Activated naive CD4-positive, alpha-beta T cell treated with anti-CD3 and anti-CD28 coated beads, Interleukin-2, amount 50 U/mL, for 24 hours (primary cell): ENCODE results near the gene CNTNAP2.
A peak's percentile ranks its signal among the peaks of the same experiment; 100 is the strongest.
"Not testable (repeated sequence)": the region's sequence is repeated elsewhere in the genome, so short reads cannot be mapped to it uniquely, and the experiment has no call there.

Source experiments
- H3K27ac Mint-ChIP-seq: one replicate; pipeline ENCODE4 v1.8.0; 2021; ENCODE audit warnings: mild to moderate bottlenecking, mixed read lengths
- H3K27me3 Mint-ChIP-seq: one replicate; pipeline ENCODE4 v1.8.0; 2021; ENCODE audit warnings: mixed read lengths
- H3K36me3 Mint-ChIP-seq: one replicate; pipeline ENCODE4 v1.8.0; 2021; ENCODE audit warnings: mixed read lengths
- H3K4me1 Mint-ChIP-seq: one replicate; pipeline ENCODE4 v1.8.0; 2021; ENCODE audit warnings: mixed read lengths
- H3K4me3 Mint-ChIP-seq: one replicate; pipeline ENCODE4 v1.8.0; 2021; ENCODE audit warnings: mild to moderate bottlenecking, mixed read lengths
- H3K9me3 Mint-ChIP-seq: one replicate; pipeline ENCODE4 v1.8.0; 2021; ENCODE audit warnings: mixed read lengths

Gene CNTNAP2

DNA sequence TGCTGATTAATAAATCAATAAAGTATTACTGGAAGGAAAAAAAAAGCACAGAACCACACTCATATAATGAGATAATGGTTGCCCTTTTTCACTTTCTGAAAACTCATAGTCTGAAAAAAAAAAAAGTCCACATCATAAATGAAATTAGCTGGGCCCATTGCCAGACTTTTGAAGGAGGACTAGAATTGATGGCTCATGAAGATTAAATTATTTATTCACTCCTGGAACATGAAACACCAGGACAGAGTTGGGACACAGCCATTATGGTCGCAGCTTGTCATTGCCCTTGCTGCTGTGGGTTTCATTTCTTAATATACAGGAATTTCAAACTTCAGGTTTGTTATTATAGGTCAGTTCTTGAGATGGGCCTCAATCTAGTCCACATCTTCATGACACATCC lies 91.9 kb downstream of the CNTNAP2 start:
- Mint-ChIP-seq H3K27me3 (no peaks in the 10 kb centered on the region), H3K36me3 (no peaks in the 10 kb centered on the region), H3K4me3 (no peak overlapping the region), H3K4me1 (no peaks in the 10 kb centered on the region), H3K27ac (no peak overlapping the region), H3K9me3 (no peaks in the 10 kb centered on the region)

- Mint-ChIP-seq H3K9me3 (no peaks in the 10 kb centered on the region), H3K27me3 (no peaks in the 10 kb centered on the region), H3K36me3 (no peaks in the 10 kb centered on the region), H3K4me3 (no peak overlapping the region), H3K27ac (no peak overlapping the region), H3K4me1 (no peaks in the 10 kb centered on the region)
These were observed 98.2 kb downstream of the CNTNAP2 start for GRCh38 chr7:146214842-146215241.

- Mint-ChIP-seq H3K27ac (no peak overlapping the region), H3K4me1 (no peaks in the 10 kb centered on the region), H3K27me3 (no peaks in the 10 kb centered on the region), H3K9me3 (no peaks in the 10 kb centered on the region), H3K36me3 (no peaks in the 10 kb centered on the region), H3K4me3 (no peak overlapping the region)
These were observed 99.9 kb downstream of the CNTNAP2 start for GRCh38 chr7:146216396-146217041.

- H3K36me3 Mint-ChIP-seq = no peaks in the 10 kb centered on the region
- H3K27ac Mint-ChIP-seq = no peak overlapping the region
- no peaks in the 10 kb centered on the region for H3K27me3 Mint-ChIP-seq
- H3K4me1 Mint-ChIP-seq = no peaks in the 10 kb centered on the region
- H3K9me3 Mint-ChIP-seq = no peaks in the 10 kb centered on the region
- no peak overlapping the region for H3K4me3 Mint-ChIP-seq
These were observed 107.2 kb downstream of the CNTNAP2 start for GRCh38 chr7:146223851-146224250.

DNA sequence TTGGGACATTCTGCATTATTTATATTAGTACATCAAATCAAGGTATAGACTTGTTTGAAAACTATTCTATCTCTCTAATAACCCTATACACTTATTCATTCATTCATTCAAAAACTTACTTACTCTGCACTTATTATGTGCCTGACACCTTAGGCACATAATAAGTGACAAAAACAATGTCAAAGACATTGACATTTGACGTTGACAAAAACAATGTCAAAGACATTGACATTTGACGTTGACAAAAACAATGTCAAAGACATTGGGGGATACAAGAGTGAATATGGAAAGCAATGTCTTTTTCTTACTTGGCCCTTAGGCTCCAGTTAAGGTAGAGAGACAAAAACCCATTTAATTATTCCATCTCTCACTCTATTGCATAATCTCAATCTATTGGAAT lies 116.0 kb downstream of the CNTNAP2 start:
- no peaks in the 10 kb centered on the region for H3K27me3 Mint-ChIP-seq
- no peaks in the 10 kb centered on the region for H3K9me3 Mint-ChIP-seq
- H3K27ac Mint-ChIP-seq = no peak overlapping the region
- no peak overlapping the region for H3K4me3 Mint-ChIP-seq
- no peaks in the 10 kb centered on the region for H3K36me3 Mint-ChIP-seq
- H3K4me1 Mint-ChIP-seq = no peaks in the 10 kb centered on the region

- H3K9me3 Mint-ChIP-seq = no peaks in the 10 kb centered on the region
- H3K27ac Mint-ChIP-seq = no peak overlapping the region
These were observed 118.6 kb downstream of the CNTNAP2 start for GRCh38 chr7:146235195-146235594.

DNA sequence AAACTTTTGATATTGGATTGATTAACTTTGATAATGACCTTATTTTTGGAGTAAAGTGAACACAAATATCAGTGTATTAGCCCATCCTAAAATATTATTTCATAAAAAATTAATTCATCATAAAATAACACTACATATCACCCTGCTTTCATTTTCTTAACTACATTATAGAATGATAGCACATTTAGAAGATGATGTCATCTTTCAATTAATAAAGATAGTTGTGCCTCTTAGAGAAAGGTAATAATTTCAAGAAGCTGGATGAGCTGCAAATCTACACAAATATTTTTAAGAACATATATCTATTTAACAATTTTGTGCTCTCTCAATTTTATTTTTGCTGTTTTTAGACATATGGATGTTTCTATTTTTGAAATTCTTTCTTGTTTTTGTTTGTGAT lies 126.1 kb downstream of the CNTNAP2 start:
- H3K4me1 Mint-ChIP-seq = no peaks in the 10 kb centered on the region
- no peak overlapping the region for H3K4me3 Mint-ChIP-seq
- H3K27me3 Mint-ChIP-seq = no peaks in the 10 kb centered on the region
- H3K27ac Mint-ChIP-seq = peak overlapping the region; percentile 36
- no peaks in the 10 kb centered on the region for H3K36me3 Mint-ChIP-seq
- no peaks in the 10 kb centered on the region for H3K9me3 Mint-ChIP-seq

More at GRCh38 chr7:146235195-146235594, 118.6 kb downstream of the CNTNAP2 start:
- Mint-ChIP-seq H3K4me1 (no peaks in the 10 kb centered on the region), H3K27me3 (no peaks in the 10 kb centered on the region), H3K4me3 (no peak overlapping the region), H3K36me3 (no peaks in the 10 kb centered on the region)

DNA sequence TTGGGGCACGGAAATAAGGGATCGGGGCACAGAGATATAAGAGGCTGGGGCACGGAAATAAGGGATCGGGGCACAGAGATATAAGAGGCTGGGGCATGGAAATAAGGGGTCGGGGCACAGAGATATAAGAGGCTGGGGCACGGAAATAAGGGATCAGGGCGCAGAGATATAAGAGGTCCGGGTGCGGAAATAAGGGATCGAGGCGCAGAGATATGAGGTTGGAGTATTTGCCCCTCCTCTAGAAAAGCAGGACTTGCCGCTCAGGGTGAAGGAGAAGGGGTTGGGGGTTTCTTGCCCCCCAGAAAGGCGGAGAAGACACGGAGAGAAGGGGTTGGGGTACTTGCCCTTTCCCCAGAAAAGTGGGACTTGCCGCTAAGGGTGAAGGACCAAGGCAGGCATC lies 131.4 kb downstream of the CNTNAP2 start:
- not testable (repeated sequence) for H3K4me3 Mint-ChIP-seq, H3K36me3 Mint-ChIP-seq, H3K4me1 Mint-ChIP-seq, H3K27me3 Mint-ChIP-seq, H3K27ac Mint-ChIP-seq, H3K9me3 Mint-ChIP-seq

DNA sequence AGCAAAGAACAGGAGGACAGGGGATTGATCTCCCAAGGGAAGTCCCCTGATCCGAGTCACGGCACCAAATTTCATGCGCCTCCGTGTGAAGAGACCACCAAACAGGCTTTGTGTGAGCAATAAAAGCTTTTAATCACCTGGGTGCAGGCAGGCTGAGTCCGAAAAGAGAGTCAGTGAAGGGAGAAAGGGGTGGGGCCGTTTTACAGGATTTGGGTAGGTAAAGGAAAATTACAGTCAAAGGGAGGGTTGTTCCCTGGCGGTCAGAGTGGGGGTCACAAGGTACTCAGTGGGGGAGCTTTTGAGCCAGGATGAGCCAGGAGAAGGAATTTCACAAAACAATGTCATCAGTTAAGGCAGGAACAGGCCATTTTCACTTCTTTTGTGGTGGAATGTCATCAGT lies 132.1 kb downstream of the CNTNAP2 start:
- not testable (repeated sequence) for H3K27ac Mint-ChIP-seq, H3K36me3 Mint-ChIP-seq, H3K4me3 Mint-ChIP-seq, H3K9me3 Mint-ChIP-seq, H3K4me1 Mint-ChIP-seq, H3K27me3 Mint-ChIP-seq

- Mint-ChIP-seq H3K4me3 (no peak overlapping the region), H3K4me1 (no peaks in the 10 kb centered on the region), H3K36me3 (no peaks in the 10 kb centered on the region), H3K27me3 (peaks cover 4% of the 10 kb centered on the region), H3K9me3 (no peaks in the 10 kb centered on the region), H3K27ac (no peak overlapping the region)
These were observed 132.7 kb downstream of the CNTNAP2 start for GRCh38 chr7:146249272-146249671.

GRCh38 chr7:146255609-146256008 lies 139.0 kb downstream of the CNTNAP2 start:
- Mint-ChIP-seq H3K27ac (no peak overlapping the region), H3K9me3 (no peaks in the 10 kb centered on the region), H3K4me1 (no peaks in the 10 kb centered on the region), H3K36me3 (no peaks in the 10 kb centered on the region), H3K27me3 (no peaks in the 10 kb centered on the region), H3K4me3 (no peak overlapping the region)

- Mint-ChIP-seq H3K36me3 (no peaks in the 10 kb centered on the region), H3K27ac (no peak overlapping the region), H3K4me1 (no peaks in the 10 kb centered on the region), H3K4me3 (no peak overlapping the region), H3K27me3 (no peaks in the 10 kb centered on the region), H3K9me3 (no peaks in the 10 kb centered on the region)
These were observed 145.9 kb downstream of the CNTNAP2 start for GRCh38 chr7:146262527-146262926.

DNA sequence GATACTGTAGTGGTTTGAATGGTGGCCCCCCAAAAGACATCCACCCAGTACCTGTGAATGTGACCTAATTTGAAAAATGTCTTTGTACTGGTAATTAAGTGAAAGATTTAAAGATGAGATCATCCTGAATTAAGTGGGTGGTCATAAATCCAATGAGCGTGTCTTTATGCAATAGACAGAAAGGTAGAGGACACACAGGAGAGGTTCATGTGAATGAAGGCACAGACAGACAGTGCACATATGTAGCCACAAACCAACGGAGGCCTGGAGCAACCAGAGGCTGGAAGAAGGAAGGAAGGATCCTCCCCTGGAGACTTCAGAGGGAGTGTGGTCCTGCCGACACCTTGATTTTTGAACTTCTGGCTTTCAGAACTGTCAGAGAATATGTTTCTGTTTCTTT lies 160.3 kb downstream of the CNTNAP2 start:
- Mint-ChIP-seq H3K27ac (no peak overlapping the region), H3K27me3 (no peaks in the 10 kb centered on the region), H3K4me3 (no peak overlapping the region), H3K9me3 (no peaks in the 10 kb centered on the region), H3K4me1 (no peaks in the 10 kb centered on the region), H3K36me3 (no peaks in the 10 kb centered on the region)

- Mint-ChIP-seq H3K36me3 (no peaks in the 10 kb centered on the region), H3K27me3 (no peaks in the 10 kb centered on the region), H3K9me3 (no peaks in the 10 kb centered on the region), H3K4me1 (no peaks in the 10 kb centered on the region), H3K27ac (no peak overlapping the region), H3K4me3 (no peak overlapping the region)
These were observed 168.8 kb downstream of the CNTNAP2 start for GRCh38 chr7:146285418-146285817.

- Mint-ChIP-seq H3K9me3 (no peaks in the 10 kb centered on the region), H3K4me1 (no peaks in the 10 kb centered on the region), H3K27ac (no peak overlapping the region), H3K36me3 (no peaks in the 10 kb centered on the region), H3K4me3 (no peak overlapping the region), H3K27me3 (no peaks in the 10 kb centered on the region)
These were observed 174.1 kb downstream of the CNTNAP2 start for GRCh38 chr7:146290746-146291145.

GRCh38 chr7:146291900-146292299 lies 175.3 kb downstream of the CNTNAP2 start:
- no peaks in the 10 kb centered on the region for H3K27me3 Mint-ChIP-seq
- H3K9me3 Mint-ChIP-seq = no peaks in the 10 kb centered on the region
- H3K27ac Mint-ChIP-seq = no peak overlapping the region
- H3K36me3 Mint-ChIP-seq = no peaks in the 10 kb centered on the region
- H3K4me3 Mint-ChIP-seq = no peak overlapping the region
- no peaks in the 10 kb centered on the region for H3K4me1 Mint-ChIP-seq

- no peak overlapping the region for H3K4me3 Mint-ChIP-seq
- H3K36me3 Mint-ChIP-seq = no peaks in the 10 kb centered on the region
- no peaks in the 10 kb centered on the region for H3K9me3 Mint-ChIP-seq
- no peak overlapping the region for H3K27ac Mint-ChIP-seq
- H3K27me3 Mint-ChIP-seq = no peaks in the 10 kb centered on the region
- H3K4me1 Mint-ChIP-seq = no peaks in the 10 kb centered on the region
These were observed 179.4 kb downstream of the CNTNAP2 start for GRCh38 chr7:146296028-146296427.
